ENCODE measurements around the gene IQCH.

- TF ChIP-seq CTCF (IDR thresholded peaks at IDR 0.05) (no peak), POLR2AphosphoS5 (IDR thresholded peaks at IDR 0.05) (no peak)
Measured at GRCh38 chr15:67242708-67243111, 11.9 kb upstream of the IQCH start.
